SU-DHL-6 (cell line): Measurements from ENCODE around the gene PRADC1.

ENCODE experiments used
- H2AFZ ChIP-seq: fragments of 200-600 bp; sonication (generic); 2 replicates; pipeline ENCODE4 v1.6.1; 2014; ENCODE audit warnings: low read depth, mild to moderate bottlenecking, moderate library complexity, mixed read lengths, antibody characterized with exemption, low read length; ENCODE audit not compliant: severe bottlenecking
- H3F3A ChIP-seq: fragments of 200-600 bp; shearing (Covaris generic); 2 replicates; pipeline ENCODE4 v1.6.0; 2016; ENCODE audit warnings: antibody characterized with exemption, mild to moderate bottlenecking; ENCODE audit not compliant: insufficient read depth
- H3K27ac ChIP-seq: fragments of 200-600 bp; sonication (generic); 2 replicates; pipeline ENCODE4 v1.5.1; 2016; ENCODE audit warnings: low read depth, mild to moderate bottlenecking, low read length, moderate library complexity, mixed read lengths
- H3K27me3 ChIP-seq: fragments of 200-600 bp; sonication (generic), shearing (Covaris generic); 2 replicates; pipeline ENCODE4 v1.6.0; 2014; ENCODE audit warnings: mild to moderate bottlenecking, low read length
- H3K36me3 ChIP-seq: fragments of 200-600 bp; sonication (generic); 2 replicates; pipeline ENCODE4 v1.6.1; 2014; ENCODE audit warnings: mild to moderate bottlenecking, low read length, mixed read lengths
- H3K4me2 ChIP-seq: fragments of 300-600, 200-600 bp; shearing (Covaris generic), sonication (generic); 2 replicates; pipeline ENCODE4 v1.6.0; 2014; ENCODE audit warnings: low read length, low read depth, mild to moderate bottlenecking; ENCODE audit not compliant: poor library complexity, severe bottlenecking
- H3K4me3 ChIP-seq: fragments of 200-600 bp; sonication (generic); 2 replicates; pipeline ENCODE4 v1.5.1; 2014; ENCODE audit warnings: antibody characterized with exemption, low read length, mild to moderate bottlenecking, mixed read lengths; ENCODE audit not compliant: insufficient read depth, poor library complexity, severe bottlenecking
- H3K79me2 ChIP-seq: fragments of 200-600 bp; sonication (generic); 2 replicates; pipeline ENCODE4 v1.6.1; 2014; ENCODE audit warnings: mild to moderate bottlenecking, low read length, moderate library complexity; ENCODE audit not compliant: insufficient read depth
- H3K9ac ChIP-seq: fragments of 200-600 bp; sonication (generic); 2 replicates; pipeline ENCODE4 v1.7.0; 2014; ENCODE audit warnings: mild to moderate bottlenecking, low read length
- H3K9me2 ChIP-seq: fragments of 200-600 bp; sonication (generic); replicated peaks from 2 replicates; pipeline ENCODE4 v1.6.1; 2014; ENCODE audit warnings: low read length; ENCODE audit not compliant: insufficient read depth
- H3K9me3 ChIP-seq: fragments of 200-600 bp; sonication (generic); 2 replicates; pipeline ENCODE4 v1.6.1; 2014; ENCODE audit warnings: low read length, mixed read lengths; ENCODE audit not compliant: insufficient read depth
- H4K20me1 ChIP-seq: fragments of 200-600 bp; sonication (generic); 2 replicates; pipeline ENCODE4 v1.6.1; 2014; ENCODE audit warnings: low read depth, mild to moderate bottlenecking, antibody characterized with exemption, low read length, moderate library complexity, mixed read lengths
- EZH2phosphoT487 ChIP-seq: fragments of 200-600 bp; sonication (generic), shearing (Covaris generic); conservative IDR thresholded peaks from 2 replicates; pipeline ENCODE4 v1.6.1; 2018; ENCODE audit warnings: mild to moderate bottlenecking, antibody characterized with exemption, low read length, moderate library complexity, mixed read lengths
- TF ChIP-seq, protein P1 (sequence below): fragments of 200-600 bp; sonication (generic); IDR thresholded peaks from one replicate; pipeline ENCODE4 v1.5.1; 2017; ENCODE audit warnings: antibody characterized with exemption, mild to moderate bottlenecking, low read length, moderate library complexity; ENCODE audit not compliant: insufficient read depth, poor library complexity, severe bottlenecking

The PRADC1 gene

DNA sequence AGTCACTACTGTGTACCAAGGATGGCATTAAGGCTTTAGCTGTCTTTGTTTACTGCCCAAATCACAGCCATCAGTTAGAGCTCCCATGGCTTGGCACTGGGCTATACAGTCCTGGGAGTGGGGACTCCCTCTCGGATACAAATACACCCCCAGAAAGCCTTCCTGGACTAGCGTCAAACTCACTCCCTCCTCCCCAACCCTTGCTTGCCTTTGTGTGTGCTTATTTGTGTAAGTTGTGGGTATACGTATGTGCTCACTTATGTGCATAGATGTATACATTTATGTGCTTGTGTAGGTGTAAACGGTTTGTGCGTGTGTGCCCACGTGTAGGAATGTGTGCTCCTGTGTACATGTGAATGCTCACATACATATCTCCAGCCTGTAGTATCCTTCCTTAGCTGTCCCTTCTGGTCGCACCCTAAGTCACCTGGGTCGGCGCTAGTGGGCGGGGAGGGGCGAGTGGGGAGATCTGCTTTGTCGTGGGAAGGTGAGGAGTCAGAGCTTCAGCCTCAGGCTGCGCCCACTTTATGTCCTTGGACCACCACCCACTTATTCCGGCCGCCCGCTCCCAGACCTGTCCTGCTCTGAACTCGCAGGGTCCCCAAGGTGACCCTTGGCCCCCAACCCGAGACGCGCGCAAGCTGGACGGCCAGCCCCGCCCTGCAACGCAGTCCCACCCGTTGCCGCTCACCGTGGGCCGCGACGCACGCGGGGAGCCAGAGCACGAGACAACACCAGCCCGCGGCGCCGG, 461 bp downstream of the PRADC1 start:
- Histone ChIP-seq H3K9me2 (no peaks in the 10 kb centered on the region), H3K27me3 (no peaks in the 10 kb centered on the region), H3K4me3 (peak overlapping the region; percentile 61), H4K20me1 (peaks cover 16% of the 10 kb centered on the region; the same call in 1 of the 2 replicates), H3F3A (peaks cover 5% of the 10 kb centered on the region; the same call in 1 of the 2 replicates), H2AFZ (peak overlapping the region; percentile 83), H3K27ac (0 out of 2 replicates have a peak overlapping the region, but pooled peaks have one; percentile 34), H3K9ac (peak overlapping the region; percentile 70), H3K36me3 (no peaks in the 10 kb centered on the region), H3K79me2 (peaks cover 35% of the 10 kb centered on the region), H3K4me2 (peak overlapping the region; percentile 95), H3K9me3 (no peaks in the 10 kb centered on the region)
- TF ChIP-seq, protein P1, sequence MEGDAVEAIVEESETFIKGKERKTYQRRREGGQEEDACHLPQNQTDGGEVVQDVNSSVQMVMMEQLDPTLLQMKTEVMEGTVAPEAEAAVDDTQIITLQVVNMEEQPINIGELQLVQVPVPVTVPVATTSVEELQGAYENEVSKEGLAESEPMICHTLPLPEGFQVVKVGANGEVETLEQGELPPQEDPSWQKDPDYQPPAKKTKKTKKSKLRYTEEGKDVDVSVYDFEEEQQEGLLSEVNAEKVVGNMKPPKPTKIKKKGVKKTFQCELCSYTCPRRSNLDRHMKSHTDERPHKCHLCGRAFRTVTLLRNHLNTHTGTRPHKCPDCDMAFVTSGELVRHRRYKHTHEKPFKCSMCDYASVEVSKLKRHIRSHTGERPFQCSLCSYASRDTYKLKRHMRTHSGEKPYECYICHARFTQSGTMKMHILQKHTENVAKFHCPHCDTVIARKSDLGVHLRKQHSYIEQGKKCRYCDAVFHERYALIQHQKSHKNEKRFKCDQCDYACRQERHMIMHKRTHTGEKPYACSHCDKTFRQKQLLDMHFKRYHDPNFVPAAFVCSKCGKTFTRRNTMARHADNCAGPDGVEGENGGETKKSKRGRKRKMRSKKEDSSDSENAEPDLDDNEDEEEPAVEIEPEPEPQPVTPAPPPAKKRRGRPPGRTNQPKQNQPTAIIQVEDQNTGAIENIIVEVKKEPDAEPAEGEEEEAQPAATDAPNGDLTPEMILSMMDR, result no peak
- TF ChIP-seq EZH2phosphoT487, result no peak

DNA sequence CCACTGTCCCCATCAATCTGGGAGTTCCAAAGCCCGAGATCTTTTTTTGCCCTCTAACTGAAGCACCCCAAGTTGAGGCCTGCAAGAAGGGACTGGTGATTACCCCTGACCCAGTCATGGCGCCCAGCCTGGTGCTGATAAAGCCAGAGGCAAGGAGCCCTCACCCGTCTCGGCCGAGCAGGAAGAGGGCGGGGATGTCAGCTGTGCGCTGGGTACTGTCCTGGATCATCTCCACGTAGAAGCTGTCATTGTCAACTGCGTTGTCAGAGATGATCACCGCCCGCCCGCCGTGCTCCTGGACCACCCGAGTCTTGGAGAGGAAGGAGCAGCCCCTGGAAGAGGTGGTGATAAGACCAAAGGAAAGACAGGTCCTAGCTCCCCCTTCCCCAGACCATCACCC, 4.4 kb downstream of the PRADC1 start:
- Histone ChIP-seq H2AFZ (no peak overlapping the region), H3F3A (peaks cover 2% of the 10 kb centered on the region; the same call in 1 of the 2 replicates), H4K20me1 (no peaks in the 10 kb centered on the region), H3K27me3 (no peaks in the 10 kb centered on the region), H3K9ac (no peak overlapping the region), H3K36me3 (no peaks in the 10 kb centered on the region), H3K4me3 (no peak overlapping the region), H3K27ac (no peak overlapping the region), H3K9me2 (no peaks in the 10 kb centered on the region), H3K4me2 (no peak overlapping the region), H3K9me3 (no peaks in the 10 kb centered on the region), H3K79me2 (no peaks in the 10 kb centered on the region; the same call in 1 of the 2 replicates)
- no peak for TF ChIP-seq EZH2phosphoT487

- no peaks in the 10 kb centered on the region for H3K36me3 ChIP-seq
- no peak overlapping the region for H3K4me2 ChIP-seq
- no peak overlapping the region for H3K27ac ChIP-seq
- H3K4me3 ChIP-seq, result no peak overlapping the region
- TF ChIP-seq, protein P1, result no peak
- no peak for TF ChIP-seq EZH2phosphoT487
- H3K9me3 ChIP-seq, result no peaks in the 10 kb centered on the region
- no peak overlapping the region for H3K9ac ChIP-seq
- H3K79me2 ChIP-seq, result no peaks in the 10 kb centered on the region
- H2AFZ ChIP-seq, result no peak overlapping the region
- H3K9me2 ChIP-seq, result no peaks in the 10 kb centered on the region
- no peaks in the 10 kb centered on the region for H4K20me1 ChIP-seq
- no peaks in the 10 kb centered on the region for H3F3A ChIP-seq
- H3K27me3 ChIP-seq, result no peaks in the 10 kb centered on the region
These were observed 6.0 kb downstream of the PRADC1 start for GRCh38 chr2:73227086-73227485.
